ENCODE measurements around the gene PSG1. TPM values are rescaled to one million over a fixed set of nuclear protein-coding genes. Genes with fewer than 3 reads are reported as not detected.
"Not testable (repeated sequence)": the region's sequence is repeated elsewhere in the genome, so short reads cannot be mapped to it uniquely, and the experiment has no call there.

The PSG1 gene
- total RNA-seq, 1 donor from 2014 or later = 4.6 TPM

DNA sequence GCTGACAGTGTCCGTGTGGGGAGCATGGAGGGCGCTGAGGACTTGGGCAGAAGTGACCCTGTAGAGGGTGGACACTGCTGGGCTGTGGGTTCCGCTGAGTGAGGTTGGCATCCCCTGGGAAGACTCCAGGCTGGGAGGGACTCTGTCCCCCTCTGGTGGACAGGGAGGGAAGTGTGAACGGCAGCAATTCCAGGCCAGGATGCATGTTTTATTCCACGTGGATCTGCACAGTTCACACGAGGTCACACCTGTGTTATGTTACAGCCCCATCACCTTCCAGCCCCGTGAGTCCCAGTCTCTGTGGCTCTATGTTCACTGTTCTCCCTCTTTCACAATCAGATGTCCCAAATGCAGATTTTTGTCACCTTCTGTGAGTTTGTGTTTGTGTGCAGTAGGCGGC, 1.8 kb upstream of the PSG1 start:
- not testable (repeated sequence) for DNase-seq (ENCODE audit: low spot score)

DNA sequence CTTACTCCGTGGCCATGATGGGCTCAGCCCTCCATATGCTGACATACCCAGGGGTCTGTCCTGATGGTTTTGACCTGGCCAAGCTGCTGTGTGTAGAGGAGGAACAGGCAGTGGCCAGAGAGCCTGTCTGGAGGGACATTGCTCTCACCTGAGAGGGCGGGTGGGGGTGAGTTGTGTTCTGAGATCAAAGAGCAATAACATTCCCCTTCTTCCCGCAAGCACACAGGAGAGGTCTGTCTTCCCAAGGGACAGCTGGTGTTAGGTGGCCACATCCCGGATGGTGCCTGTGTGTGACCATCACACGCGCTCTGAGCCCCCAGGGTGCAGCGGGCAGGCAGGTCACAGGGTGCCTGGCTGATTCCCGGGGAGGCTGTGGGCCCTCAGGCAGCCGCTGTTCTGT, 1.1 kb upstream of the PSG1 start:
- DNase-seq (ENCODE audit: low spot score) = not testable (repeated sequence)

- not testable (repeated sequence) for DNase-seq (ENCODE audit: low spot score)
Observed at GRCh38 chr19:42876596-42876995, 2.9 kb downstream of the PSG1 start.

- not testable (repeated sequence) for DNase-seq (ENCODE audit: low spot score)
Observed at GRCh38 chr19:42875881-42876280, 3.6 kb downstream of the PSG1 start.

DNA sequence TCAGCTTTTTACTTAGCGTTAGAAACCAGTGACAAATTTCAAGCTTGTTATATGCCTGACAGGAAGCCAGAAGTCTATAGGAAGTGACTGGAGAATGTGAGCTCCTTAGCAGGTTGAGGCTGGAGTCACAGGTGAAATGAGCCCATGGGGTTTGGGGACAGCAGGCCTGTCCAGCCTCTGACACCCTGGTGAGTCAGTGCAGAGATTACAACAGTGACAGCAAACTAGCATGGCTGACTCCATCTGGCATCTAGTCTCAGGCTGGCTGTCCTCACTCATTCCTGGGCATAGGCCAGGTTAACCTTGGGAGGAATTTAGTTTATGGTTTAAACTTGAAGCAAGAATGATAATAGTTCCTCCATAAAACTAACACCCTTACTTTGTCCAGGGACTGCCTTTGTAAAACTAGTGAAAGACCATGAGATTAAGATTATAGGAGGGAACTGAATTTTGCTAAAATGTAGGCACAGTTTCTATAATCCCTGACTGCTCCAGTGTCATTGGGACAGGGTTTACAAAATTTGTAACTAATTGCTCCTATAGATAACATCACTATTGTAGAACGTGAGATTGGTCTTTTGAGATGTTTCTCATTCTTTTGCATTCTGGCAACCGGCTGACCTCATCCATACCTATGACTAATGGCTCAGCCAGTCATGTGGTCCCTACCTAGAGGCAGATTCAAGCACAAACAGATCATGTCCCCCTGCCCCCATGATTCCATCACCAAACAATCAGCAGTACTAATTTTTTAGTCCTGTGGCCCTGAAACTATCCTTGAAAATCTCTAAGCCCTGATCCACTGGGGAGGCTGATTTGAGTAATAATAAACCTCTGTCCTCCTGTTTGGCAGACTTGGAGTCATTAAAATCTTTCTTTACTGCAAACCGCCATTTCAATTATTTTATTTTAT, 4.4 kb downstream of the PSG1 start:
- DNase-seq (ENCODE audit: low spot score) = peak; percentile 2

GRCh38 chr19:42874136-42874535, 5.4 kb downstream of the PSG1 start:
- not testable (repeated sequence) for DNase-seq (ENCODE audit: low spot score)

DNA sequence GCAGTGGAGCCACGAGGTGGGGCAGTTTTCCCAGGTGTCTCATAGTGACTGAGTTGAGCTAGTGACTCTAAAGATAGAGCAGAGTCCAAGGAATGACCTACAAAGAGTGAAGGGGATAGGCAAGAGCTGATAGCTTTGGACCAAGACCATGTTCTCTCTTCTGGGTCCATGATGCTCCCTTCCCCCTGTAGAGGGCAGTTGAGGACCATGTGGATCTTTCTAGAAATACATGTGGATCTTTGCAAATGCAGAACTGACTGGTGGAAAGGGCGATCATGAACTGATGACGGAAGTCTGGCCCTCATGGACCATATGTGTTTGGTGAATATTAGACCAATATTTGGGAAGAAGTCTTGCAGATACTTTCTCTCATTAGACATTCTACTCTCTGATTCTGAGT, 6.9 kb downstream of the PSG1 start:
- DNase-seq (ENCODE audit: low spot score) = no peak

- no peak for DNase-seq (ENCODE audit: low spot score)
Observed at GRCh38 chr19:42857544-42857867, 22.0 kb downstream of the PSG1 start.

GRCh38 chr19:42856866-42857543, 22.5 kb downstream of the PSG1 start:
- DNase-seq (ENCODE audit: low spot score) = not testable (repeated sequence)

GRCh38 chr19:42854745-42855144, 24.8 kb downstream of the PSG1 start:
- DNase-seq (ENCODE audit: low spot score) = not testable (repeated sequence)

- DNase-seq (ENCODE audit: low spot score) = not testable (repeated sequence)
Observed at GRCh38 chr19:42853231-42853630, 26.3 kb downstream of the PSG1 start.

DNA sequence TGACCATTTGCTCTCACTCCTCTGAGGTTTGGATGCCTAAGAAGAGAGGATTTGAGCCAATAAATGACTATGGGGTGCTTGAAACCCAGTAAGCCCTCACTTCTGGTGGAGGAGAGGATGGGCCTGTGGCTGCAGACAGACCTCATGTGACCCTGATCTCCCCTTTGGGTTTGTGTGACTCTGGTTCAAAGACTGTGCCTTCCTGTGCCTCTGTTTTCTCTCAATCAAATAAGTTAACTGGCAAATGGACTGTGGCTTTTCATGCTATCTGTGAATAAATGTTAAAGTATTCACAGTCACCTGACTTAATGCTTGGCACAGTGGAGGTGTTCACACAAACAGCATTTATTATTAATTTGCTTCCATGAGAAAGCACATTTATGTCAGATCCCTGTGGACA, 26.7 kb downstream of the PSG1 start:
- not testable (repeated sequence) for DNase-seq (ENCODE audit: low spot score)

DNA sequence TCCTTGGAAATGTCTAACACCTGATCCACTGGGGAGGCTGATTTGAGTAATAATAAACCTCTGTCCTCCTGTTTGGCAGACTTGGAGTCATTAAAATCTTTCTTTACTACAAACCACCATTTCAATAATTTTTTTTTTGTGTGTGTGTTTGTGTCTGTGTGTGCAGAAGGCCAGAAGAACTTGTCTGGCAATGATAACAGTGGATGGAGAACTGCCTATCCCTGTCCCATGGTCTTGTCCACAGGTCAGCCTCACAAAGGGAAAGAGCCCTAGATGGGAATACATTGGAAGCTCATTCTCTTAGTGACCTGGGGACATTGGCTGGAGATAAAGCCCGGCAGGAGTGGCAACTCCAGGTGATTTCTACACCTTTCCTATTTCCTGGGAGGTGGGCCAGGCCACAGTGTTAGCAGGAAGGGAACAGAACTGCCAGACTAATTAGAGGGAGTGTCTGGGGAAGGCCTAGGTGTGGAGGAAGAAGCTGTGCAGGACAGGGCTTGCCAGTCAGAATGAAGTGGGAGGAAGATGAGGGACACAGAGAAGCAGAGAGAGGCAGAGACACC, 27.7 kb downstream of the PSG1 start:
- not testable (repeated sequence) for DNase-seq (ENCODE audit: low spot score)

GRCh38 chr19:42850981-42851717, 28.4 kb downstream of the PSG1 start:
- DNase-seq (ENCODE audit: low spot score) = peak; percentile 17

DNA sequence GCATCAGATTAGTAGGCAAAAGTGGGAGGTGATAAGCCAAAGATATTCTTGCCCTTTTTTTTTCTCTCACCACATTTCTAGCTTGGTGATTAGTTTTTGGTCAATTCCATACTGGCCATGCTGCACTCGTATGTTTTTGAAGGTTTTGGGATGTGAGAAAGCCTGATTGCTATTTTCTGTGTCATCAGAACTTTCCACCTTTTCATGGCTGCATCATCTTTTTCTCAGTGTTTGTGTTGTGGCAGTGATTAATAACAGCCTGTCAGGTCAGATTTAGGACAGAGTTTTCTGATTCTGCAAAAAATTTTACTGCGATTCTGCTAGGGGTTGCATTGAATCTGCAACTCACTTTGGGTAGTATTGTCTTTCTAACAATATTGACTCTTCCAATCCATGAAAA, 32.9 kb downstream of the PSG1 start:
- no peak for DNase-seq (ENCODE audit: low spot score)

DNA sequence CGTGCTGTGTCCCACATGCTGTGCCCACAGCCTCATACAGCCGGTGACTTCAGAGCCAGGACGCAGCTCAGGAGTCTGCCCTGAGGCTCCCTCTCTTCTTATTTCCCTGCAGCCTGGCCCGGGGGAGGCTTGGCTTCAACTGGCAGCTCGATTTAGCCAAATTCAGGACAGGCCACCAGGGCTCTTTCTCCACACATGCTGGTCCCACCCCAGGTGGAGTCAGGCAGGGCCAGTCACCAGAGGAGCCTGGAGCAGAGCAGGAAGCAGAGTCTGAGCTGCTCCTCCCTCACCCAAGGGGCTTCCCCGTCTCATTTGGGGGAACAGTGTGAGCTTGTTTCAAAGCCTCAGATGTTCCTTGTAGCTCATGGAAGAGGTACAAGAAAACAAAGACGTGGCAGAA, 35.9 kb downstream of the PSG1 start:
- not testable (repeated sequence) for DNase-seq (ENCODE audit: low spot score)

- DNase-seq (ENCODE audit: low spot score) = not testable (repeated sequence)
Observed at GRCh38 chr19:42832746-42833442, 46.6 kb downstream of the PSG1 start.

- DNase-seq (ENCODE audit: low spot score) = not testable (repeated sequence)
Observed at GRCh38 chr19:42832023-42832680, 47.4 kb downstream of the PSG1 start.

- DNase-seq (ENCODE audit: low spot score) = no peak
Observed at GRCh38 chr19:42831221-42832019, 48.1 kb downstream of the PSG1 start.
